Neural cell (in vitro differentiated cells): ENCODE measurements around the gene CASZ1.

Experiments
- POLR2AphosphoS5 ChIP-seq: IDR thresholded peaks from 2 replicates; pipeline ENCODE4 v1.6.1; 2012
- TF ChIP-seq, protein P1 (sequence below): fragments of 450-650 bp; IDR thresholded peaks from 2 replicates; pipeline ENCODE4 v1.5.1; 2014; ENCODE audit warnings: antibody characterized with exemption, mild to moderate bottlenecking, moderate library complexity; ENCODE audit not compliant: poor library complexity, severe bottlenecking

DNA sequence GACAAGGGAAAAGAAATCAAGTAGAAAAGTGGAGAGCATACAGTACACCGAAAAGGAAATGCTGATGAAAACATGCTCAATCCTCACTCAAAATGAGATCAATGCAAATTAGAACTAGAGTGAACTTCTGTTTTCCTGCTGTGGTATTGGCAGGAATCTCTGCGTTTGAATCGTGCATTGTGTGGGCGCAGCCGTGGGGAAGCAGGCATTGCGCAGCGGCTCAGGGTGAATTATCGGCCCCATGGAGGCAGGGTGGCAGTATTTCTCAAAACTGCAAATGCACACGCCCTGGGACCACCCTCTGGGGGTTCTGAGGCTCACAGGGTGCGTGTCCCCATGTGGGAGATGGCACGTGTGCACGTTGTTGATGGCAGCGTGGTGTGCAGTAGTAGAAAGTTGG, 181.1 kb downstream of the CASZ1 start:
- TF ChIP-seq, protein P1, sequence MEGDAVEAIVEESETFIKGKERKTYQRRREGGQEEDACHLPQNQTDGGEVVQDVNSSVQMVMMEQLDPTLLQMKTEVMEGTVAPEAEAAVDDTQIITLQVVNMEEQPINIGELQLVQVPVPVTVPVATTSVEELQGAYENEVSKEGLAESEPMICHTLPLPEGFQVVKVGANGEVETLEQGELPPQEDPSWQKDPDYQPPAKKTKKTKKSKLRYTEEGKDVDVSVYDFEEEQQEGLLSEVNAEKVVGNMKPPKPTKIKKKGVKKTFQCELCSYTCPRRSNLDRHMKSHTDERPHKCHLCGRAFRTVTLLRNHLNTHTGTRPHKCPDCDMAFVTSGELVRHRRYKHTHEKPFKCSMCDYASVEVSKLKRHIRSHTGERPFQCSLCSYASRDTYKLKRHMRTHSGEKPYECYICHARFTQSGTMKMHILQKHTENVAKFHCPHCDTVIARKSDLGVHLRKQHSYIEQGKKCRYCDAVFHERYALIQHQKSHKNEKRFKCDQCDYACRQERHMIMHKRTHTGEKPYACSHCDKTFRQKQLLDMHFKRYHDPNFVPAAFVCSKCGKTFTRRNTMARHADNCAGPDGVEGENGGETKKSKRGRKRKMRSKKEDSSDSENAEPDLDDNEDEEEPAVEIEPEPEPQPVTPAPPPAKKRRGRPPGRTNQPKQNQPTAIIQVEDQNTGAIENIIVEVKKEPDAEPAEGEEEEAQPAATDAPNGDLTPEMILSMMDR: no peak
- TF ChIP-seq POLR2AphosphoS5: no peak
